ENCODE results near the gene NETO2. TPM values are rescaled to one million over a fixed set of nuclear protein-coding genes. Genes with fewer than 3 reads are reported as not detected.

Gene NETO2
- total and polyA plus RNA-seq, 9 of the 15 experiments (the other 6 are each of a cell fraction or from before 2014, with no cell fraction given) = 4.1 to 37.0 (median 22.2) TPM

GRCh38 chr16:47037746-47038458, 105.8 kb downstream of the NETO2 start (continued):
- TF ChIP-seq MTA2 (IDR thresholded peaks at IDR 0.05; ENCODE audit: low read depth) (peak; percentile 40; the same call in 1 of the 2 replicates), ZNF76 (CRISPR knock-in tag; IDR thresholded peaks at IDR 0.05; ENCODE audit: borderline replicate concordance) (no peak), SAFB (IDR thresholded peaks at IDR 0.05; ENCODE audit: borderline replicate concordance, low read depth, low read length) (peak; percentile 77; the same call in 1 of the 2 replicates), CHD2 (IDR thresholded peaks at IDR 0.05; ENCODE audit: low read depth, low read length) (peak; percentile 76), IRF9 (tag; IDR thresholded peaks at IDR 0.05) (peak; percentile 78), CREM (IDR thresholded peaks at IDR 0.05; ENCODE audit: low read depth) (peak; percentile 52; the same call in 1 of the 2 replicates), PHF8 (IDR thresholded peaks at IDR 0.05; ENCODE audit: borderline replicate concordance, low read length) (peak; percentile 28; the same call in 1 of the 2 replicates), NONO (IDR thresholded peaks at IDR 0.05; ENCODE audit: low read depth in 2 of 2, low read length in 1 of 2) (0 out of 4 replicates have a peak, but pooled peaks of 1 of the 2 experiments have one; percentile 73), TRIM24 (IDR thresholded peaks at IDR 0.05) (peak in 1 of 2 experiments; percentile 59; a peak in 2 of 4 replicates), EGR1 (conservative IDR thresholded peaks at IDR 0.05) (peak; percentile 56), E2F3 (CRISPR knock-in tag; IDR thresholded peaks at IDR 0.05) (peak; percentile 65; the same call in 1 of the 2 replicates), MEF2D (tag; conservative IDR thresholded peaks at IDR 0.05; ENCODE audit: low read depth) (0 out of 2 replicates have a peak, but pooled peaks have one; percentile 38), GABPB1 (CRISPR knock-in tag; IDR thresholded peaks at IDR 0.05) (peak; percentile 39; the same call in 1 of the 2 replicates), ZFX (CRISPR knock-in tag; IDR thresholded peaks at IDR 0.05) (peak; percentile 46; the same call in 1 of the 2 replicates), MGA (IDR thresholded peaks at IDR 0.05) (peak; percentile 58), ADNP (tag; IDR thresholded peaks at IDR 0.05) (peak; percentile 99)
